Posterior cingulate gyrus (tissue), 11 donors: Measurements from ENCODE around the gene PPP1R3E.

Experiments
- DNase-seq, 10 donors: peaks; one replicate each; pipeline versions ENCODE4 v3.0.0 to v3.0.0-alpha.2; 2020 to 2021; ENCODE audit warnings: mixed read lengths in 3 of 10
- intact Hi-C: fragments of 100-400 bp; cut with DNase I; formaldehyde crosslinking; loops from one replicate; pipeline ENCODE4 v1.15.1; 2023

Gene PPP1R3E, protein sequence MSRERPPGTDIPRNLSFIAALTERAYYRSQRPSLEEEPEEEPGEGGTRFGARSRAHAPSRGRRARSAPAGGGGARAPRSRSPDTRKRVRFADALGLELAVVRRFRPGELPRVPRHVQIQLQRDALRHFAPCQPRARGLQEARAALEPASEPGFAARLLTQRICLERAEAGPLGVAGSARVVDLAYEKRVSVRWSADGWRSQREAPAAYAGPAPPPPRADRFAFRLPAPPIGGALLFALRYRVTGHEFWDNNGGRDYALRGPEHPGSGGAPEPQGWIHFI

DNA sequence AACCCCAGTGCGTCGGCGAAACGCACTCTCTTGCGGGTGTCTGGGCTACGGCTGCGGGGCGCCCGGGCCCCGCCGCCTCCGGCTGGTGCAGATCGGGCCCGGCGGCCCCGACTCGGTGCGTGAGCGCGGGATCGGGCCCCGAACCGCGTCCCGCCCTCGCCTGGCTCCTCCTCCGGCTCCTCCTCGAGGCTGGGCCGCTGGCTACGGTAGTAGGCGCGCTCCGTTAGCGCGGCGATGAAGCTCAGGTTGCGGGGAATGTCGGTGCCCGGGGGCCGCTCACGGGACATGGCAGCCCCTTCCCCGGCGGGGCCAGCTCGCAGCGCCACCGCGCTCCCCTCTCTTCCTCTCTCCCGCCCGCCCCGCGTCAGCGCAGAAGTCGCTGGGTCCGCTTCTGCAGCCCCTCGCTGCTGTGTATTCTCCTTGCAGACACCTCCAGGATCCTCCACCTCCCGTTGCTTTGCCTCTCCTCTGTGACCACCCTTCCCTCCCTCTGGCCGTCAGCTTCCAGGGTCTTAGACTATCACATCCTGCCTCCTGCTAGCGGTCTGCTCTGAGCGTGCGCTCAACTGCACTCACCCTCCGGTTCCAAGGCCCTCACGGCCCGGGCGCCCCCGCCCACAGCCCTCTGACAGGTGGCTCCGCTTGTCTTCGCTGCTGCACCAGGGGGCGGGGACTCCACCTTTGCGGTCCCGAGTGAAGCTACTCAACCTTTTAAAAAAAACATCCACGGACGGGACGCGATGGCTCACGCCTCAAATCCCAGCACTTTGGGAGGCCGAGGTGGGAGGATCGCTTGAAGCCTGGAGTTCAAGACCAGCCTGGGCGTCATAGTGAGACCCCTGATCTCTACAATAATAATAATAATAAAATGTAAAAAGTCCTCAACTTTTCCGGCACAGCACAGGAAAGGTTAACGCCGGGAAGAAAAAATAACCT lies at the start of gene PPP1R3E:
PPP1R3E (minus strand) TSS at position 570 of the 936 bp plus-strand sequence; CDS start at position 287, 283 bp downstream.
- intact Hi-C loops, result no loop called here
- peak; percentile 44 to 95 (median 67) for DNase-seq

DNA sequence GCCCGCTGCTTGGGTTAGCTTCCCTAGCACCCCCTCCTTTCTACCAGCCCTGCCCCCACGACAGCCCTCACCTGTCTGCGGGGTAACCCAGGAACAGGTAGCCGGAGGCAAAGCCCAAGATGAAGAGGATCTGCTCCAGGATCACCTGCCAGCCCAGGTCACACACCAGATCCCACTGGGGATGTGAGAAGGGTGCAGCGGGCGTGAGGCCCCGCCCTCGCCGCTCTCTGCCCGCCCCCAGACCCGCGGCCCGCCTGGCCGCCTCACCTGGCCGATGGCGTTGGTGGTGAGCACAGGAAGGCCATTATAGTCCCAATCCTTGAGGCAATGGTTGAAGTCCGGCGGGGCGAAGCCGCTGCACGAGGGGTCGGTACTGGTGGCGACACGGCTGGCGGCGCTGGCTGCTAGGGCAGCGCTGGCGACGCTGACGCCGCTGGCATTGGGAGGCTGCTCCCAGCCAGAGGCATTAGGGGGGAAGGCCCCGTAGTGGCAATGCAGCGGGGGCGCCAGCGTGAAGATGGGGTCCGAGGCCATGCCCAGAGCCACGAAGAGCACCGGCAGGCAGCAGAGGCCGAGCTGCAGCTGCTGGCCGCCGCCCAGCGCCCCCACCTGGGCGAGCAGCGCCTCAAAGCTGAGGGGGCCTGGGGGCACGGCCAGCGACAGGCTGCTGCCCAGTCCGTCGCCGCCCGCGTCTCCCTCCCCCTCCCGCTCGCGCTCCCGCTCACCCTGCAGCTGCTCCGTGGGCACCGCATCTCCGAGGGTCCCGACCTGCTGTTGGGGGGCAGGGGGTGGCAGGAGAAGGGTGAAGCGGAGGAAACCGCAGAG lies 49.2 kb upstream of the PPP1R3E start:
- intact Hi-C loops, result loop anchor here (5.0 kb wide), 1 partner anchor 115 kb away; the partner anchor contains the start of gene NGDN
- peak in 4 of 10 donors; percentile 33 to 92 (median 66) for DNase-seq

DNA sequence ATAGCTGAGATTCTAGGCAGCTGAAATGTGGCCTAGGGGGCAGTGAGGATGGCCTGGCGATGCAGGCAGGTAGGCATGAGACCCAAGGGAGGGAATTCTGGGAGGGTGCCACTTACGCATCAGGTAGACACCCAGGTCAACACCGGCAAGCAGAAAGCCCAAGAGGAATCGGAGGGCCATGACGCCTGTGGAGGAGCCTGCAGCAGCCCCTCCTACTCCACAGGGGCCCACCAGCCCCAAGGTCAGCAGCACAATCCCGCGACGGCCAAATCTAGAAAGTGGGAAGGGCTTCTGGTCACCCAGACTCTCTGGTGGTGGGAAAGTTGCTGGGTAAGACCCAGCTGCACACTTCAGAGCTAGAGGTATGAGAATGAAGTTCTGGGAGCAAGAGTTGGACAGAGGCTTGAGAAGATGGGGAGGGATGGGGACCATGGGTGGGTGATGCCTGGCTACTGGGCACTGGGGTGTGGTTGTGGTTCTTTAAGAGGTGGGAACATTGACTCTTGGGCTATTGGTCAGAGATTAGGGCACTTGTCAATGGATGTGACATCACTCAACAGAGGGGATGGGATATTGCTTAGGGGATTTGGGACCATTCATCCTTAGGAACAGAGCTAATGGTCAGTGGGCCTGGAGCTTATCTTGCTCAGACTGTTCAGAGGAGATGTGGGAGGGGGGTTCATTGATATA lies 46.6 kb upstream of the PPP1R3E start:
- no peak for DNase-seq
- intact Hi-C loops, result no loop called here

DNA sequence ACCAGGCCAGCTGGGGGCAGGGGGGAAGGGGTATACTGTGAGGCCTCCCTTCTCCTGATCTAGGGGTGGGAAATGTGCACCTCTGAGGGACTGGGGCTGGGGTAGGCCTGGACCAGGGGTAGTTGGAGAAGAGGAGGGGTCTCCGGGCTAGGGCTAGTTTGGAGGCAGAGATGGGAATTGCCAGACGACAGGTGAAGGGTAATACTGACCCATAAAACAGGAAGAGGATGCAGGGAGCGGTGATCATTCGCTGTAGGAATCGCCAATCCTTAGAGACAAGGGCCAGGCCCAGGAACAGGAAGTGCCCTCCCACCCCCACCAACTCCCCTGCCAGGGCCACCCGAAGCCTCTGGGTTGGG lies 45.6 kb upstream of the PPP1R3E start:
- no peak for DNase-seq
- intact Hi-C loops, result no loop called here

DNA sequence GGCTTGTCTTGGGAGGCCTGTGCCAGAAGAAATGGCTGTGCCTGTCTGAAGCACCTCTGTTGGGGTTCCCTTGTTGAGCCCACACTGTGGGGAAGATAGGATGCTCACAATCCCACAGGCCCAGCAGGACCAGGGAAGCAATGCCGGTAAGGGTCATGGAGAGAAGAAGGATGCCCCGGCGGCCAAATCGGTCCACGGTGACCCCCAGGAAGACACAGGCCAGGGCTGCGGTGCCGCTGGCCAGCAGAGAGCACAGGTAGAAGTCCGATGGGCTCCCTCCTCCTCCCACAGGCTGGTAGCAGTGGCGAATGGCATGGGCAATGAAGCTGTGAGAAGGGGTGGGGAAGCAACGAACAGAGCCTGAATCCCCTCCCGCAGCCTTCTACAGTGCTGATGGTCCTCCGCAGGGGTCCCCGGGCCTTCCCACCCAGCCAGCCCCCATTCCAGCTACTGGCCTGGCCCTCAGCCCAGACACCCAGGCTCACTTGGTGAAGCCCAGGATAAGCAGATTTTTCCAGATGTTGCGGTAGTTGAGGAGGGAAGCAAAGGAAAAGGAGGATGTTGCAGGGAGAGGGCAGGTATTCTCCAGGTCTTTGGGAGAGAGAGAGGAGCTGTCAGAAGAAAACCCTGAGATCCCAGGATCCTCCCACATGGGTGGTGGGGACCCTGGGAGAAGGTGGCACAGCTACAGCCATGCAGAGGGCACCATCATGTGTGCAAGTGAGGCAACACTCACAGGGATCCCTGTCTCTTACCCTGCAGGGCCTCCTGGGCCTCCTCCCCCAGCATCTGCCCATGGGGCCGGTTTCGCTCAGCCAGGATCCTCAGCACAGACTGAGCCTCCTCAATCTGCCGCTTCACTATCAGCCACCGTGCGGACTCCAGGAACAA lies 45.0 kb upstream of the PPP1R3E start:
- intact Hi-C loops, result no loop called here
- no peak for DNase-seq

DNA sequence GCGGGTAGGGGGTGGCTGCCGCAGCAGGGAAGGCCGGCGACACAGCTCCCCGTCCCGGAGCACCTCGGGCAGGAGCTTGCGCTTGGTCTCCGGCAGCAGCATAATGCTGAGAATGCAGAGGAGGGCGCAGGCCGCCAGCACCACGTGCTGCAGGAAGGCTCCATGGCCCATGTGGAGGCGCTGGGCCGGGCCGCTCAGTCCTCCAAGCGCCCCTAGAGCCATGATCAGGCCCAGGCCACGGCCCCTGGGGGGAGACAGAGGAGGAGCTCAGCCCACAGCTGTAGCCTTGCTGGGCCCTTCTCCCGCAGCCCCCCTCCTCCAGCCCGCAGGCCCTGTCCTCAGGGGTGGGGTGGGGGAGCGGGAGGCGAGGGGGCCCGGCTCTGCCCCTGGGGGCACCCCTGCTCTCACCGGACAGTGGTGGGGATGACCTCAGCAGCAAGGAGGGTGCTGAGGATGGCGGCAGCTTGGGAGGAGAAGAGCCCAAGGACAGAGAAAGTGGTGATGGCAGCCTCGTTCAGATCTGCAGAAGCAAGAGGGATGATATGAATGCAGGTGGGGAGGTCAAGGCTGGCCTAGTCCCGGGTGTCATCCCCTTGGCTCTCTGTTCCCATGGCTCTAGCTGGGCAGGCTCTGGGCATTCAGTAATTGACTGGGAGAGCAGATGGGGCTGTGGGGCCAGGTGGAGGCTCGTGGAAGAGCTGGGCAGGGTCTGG lies 44.2 kb upstream of the PPP1R3E start:
- intact Hi-C loops, result no loop called here
- DNase-seq, result no peak

DNA sequence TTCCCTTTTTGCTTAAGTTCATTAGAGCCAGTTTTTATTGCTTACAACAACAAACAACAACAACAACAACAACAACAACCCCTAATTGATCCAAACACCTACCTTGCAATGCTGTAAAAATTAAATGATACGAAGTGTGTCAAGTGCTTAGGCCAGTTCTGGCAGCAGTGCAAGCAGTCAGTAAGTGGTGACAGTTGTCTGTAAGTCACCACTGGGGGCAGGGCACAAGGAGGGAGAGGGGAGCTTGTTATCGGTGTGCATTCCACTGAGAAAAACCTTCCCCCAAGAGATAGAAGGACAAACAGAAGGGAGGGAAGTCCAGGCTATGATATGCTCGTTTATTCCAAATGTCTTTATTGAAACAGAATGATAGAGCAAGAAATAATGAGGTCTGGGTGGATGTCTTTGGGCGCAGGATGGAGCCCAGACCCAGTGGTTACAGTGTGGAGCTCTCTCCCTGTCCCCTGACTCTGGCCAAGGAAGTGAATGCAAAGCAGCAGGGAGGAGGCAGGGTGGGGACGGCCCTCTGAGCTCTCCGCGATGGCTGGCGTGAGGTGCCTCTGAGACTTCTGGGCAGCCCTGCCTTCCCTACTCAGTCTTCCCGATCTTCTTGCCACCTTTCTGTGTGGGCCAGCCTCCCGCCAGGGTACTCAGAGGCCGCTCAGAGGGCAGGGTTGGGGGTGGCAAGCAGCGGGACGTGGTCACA lies 43.5 kb upstream of the PPP1R3E start:
- intact Hi-C loops, result no loop called here

DNA sequence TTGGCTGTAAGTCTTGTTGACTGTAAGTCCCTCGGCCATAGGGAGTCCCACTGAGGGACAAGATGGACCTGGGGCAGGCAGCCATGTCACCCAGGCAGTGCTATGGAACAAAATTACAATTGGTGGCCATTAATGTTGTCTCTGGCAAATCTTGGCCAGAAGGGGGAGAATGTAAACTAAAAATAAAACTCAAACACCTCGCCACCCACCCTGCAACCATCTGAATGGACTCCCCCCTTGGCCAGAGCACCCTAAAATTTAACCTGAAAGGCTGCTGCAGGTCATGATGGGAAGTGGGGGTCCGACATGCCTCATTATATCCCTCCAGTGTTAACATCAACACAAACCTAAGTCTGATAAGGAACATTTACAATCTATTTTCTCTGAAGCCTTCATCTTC lies 41.8 kb upstream of the PPP1R3E start:
- intact Hi-C loops, result no loop called here
- DNase-seq, result no peak

More for the DNA sequence above, 43.5 kb upstream of the PPP1R3E start:
- peak in 1 of 10 donors; percentile 77 for DNase-seq

DNA sequence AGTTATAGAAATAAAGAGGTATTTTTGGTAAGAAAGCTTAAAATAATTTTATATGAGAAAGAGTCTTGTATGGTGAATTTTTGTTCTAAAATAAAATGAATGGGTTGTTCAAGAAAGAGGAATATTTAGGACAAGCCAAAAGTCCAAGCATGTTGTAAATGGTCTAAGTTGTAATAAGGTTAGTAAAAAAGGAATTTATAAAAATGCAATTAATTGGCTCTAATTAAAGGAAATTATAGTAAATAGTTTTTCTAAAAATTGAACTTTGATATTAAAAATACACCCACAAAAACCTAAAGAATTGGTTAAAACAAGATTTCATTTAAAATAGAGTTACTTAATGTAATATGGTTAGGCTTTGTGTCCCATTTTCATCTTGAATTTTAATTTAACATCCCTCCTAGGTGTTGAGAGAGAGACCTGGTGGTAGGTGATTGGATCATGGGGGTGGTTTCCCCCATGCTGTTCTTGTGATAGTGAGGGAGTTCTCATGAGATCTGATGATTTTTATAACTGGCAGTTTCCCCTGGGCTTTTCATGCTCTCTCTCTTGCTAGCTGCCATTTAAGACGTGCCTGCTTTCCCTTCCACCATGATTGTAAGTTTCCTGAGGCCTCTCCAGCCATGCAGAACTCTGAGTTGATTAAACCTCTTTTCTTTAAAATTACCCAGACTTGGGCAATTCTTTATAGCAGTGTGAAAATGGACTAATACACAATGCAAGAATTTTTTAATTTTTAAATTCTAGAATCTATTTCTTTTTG lies 37.0 kb upstream of the PPP1R3E start:
- intact Hi-C loops, result no loop called here
- DNase-seq, result no peak

DNA sequence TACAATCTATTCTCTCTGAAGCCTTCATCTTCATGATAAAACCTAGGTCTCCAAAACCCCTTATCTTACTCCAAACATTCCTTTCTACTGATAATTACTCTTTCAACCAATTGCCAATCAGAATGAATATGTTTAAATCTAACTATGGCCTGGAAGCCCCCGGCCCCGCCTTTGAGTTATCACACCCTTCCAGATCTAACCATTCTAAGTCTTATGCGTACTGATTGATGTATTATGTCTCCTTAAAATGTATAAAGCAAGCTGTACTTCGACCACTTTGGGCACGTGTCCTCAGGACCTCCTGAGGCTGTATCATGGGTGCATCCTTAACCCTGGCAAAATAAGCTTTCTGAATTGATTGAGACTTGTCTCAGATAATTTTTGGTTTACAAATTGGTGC lies 33.0 kb upstream of the PPP1R3E start:
- DNase-seq, result no peak
- intact Hi-C loops, result no loop called here

DNA sequence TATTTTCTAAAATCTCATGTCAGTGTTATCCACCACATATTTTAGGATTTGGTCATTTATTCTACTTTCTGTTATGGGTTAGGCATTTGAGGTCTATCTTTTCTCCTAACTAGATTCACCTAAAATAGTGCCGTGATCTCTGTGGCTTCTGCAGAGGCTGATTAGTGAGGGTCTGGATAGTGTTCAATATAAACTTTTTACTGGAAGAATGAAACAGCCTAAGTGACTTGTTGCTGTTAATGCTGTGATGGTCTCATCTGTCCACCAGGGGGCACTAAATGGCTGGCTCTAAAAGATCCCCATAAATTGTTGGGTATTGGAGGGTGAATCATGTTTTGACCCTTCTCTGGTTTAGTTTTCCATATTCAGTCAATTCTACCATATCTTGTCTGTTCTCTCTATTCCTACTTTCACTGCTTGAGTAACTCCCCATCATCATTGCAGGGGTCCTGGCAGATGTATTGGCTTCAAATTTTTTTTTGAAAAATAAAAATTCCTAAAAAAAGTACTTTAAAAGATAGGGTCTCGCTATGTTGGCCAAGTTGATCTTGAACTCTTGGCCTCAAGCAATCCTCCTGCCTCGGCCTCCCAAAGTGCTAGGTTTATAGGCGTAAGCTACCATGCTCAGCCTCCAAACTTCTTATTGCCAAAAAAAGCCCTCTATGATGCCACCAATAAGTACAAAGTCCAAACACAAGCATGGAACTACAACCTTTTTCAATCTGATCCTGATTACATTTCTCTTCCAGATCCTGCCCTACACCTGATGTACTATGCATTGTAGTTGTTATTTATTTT lies 25.5 kb upstream of the PPP1R3E start:
- intact Hi-C loops, result loop anchor here (1.0 to 5.0 kb wide), 4 partner anchors 34 to 229 kb away; partner anchors contain the start of genes NGDN and THTPA
- DNase-seq, result peak in 7 of 10 donors; percentile 65 to 89 (median 80)

DNA sequence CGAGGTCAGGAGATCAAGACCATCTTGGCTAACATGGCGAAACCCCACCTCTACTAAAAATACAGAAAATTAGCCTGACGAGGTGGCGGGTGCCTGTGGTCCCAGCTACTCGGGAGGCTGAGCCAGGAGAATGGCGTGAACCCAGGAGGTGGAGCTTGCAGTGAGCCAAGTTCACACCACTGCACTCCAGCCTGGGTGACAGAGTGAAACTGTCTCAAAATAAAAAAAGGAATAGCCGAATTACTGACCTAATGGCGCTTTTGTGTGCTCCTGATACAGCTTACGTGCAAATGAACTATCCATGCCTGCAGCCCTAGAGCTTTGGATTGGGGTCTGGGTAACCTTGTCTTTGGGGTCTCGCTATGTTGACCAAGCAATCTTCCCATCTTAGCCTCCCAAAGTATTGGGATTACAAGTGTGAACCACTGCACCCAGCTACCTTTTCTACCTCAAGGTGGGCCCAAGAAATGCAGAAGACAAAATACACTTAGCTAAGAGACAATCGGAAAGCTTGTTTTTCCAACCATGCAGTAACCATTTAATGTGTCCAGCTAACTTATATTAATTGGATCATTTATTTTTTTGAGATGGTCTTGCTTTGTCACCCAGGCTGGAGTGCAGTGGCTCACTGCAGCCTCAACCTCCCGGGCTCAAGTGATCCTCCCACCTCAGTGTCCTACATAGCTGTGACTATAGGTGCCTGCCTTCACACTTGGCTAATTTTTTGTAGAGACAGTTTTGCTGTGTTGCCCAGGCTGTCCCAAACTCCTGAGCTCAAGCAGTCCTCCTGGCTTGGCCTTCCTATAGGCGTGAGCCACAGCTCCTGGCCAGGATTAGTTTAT lies 24.1 kb upstream of the PPP1R3E start:
- intact Hi-C loops, result loop anchor here (5.0 kb wide), 2 partner anchors 36 to 231 kb away; partner anchors contain the start of gene THTPA
- DNase-seq, result no peak

DNA sequence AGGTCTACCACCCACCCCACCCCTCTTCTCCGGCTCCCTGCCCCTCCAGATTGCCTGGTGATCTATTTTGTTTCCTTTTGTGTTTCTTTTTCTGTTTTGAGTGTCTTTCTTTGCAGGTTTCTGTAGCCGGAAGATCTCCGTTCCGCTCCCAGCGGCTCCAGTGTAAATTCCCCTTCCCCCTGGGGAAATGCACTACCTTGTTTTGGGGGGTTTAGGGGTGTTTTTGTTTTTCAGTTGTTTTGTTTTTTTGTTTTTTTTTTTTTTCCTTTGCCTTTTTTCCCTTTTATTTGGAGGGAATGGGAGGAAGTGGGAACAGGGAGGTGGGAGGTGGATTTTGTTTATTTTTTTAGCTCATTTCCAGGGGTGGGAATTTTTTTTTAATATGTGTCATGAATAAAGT lies 23.1 kb upstream of the PPP1R3E start:
- peak in 1 of 10 donors; percentile 47 for DNase-seq
- intact Hi-C loops, result loop anchor here (5.0 kb wide), 2 partner anchors 37 to 232 kb away; partner anchors contain the start of gene THTPA

DNA sequence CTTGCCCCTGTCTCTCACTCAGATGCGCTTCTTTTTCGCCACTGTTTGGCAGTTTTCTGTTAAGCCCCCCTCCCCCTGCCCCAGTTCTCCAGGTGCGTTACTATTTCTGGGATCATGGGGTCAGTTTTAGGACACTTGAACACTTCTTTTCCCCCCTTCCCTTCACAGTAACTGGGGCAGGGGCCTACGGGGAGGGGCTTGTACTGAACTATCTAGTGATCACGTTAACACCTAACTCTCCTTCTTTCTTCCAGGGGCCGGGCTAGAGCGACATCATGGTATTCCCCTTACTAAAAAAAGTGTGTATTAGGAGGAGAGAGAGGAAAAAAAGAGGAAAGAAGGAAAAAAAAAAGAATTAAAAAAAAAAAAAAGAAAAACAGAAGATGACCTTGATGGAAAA lies 22.3 kb upstream of the PPP1R3E start:
- DNase-seq, result no peak
- intact Hi-C loops, result loop anchor here (5.0 kb wide), 2 partner anchors 37 to 232 kb away; partner anchors contain the start of gene THTPA

DNA sequence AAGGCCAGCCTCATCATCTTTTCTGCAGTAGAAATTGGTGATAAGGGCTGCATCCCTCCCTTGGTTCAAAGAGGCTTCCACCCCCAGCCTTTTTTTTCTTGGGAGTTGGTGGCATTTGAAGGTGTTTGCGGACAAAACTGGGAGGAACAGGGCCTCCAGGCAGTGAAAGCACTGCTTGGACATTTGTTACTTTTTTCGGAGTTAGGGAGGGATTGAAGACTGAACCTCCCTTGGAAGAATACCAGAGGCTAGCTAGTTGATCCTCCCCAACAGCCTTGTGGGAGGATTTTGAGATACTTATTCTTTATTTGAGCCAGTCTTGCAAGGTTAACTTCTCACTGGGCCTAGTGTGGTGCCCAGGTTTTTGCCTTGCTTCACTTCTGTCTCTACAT lies 21.8 kb upstream of the PPP1R3E start:
- intact Hi-C loops, result no loop called here
- no peak for DNase-seq
